Stimulated activated CD4-positive, alpha-beta T cell treated with anti-CD3 and anti-CD28 coated beads, Interleukin-4, amount 100 ng/mL, for 1 hour (primary cell): ENCODE results near the gene CDC25B.
A peak's percentile ranks its signal among the peaks of the same experiment; 100 is the strongest.
"Not testable (repeated sequence)": the region's sequence is repeated elsewhere in the genome, so short reads cannot be mapped to it uniquely, and the experiment has no call there.

Experiments used
- DNase-seq: peaks from one replicate; pipeline ENCODE4 v3.0.0-alpha.2; 2020

Gene CDC25B

GRCh38 chr20:3786665-3787323 lies 9.3 kb upstream of the CDC25B start, which contains the start of gene CENPB:
CENPB (minus strand) TSS chr20:3786740; CDS start chr20:3786483, 257 bp downstream.
- peak; percentile 92 for DNase-seq

- no peak for DNase-seq
These were observed 8.6 kb upstream of the CDC25B start for GRCh38 chr20:3787324-3788014.

GRCh38 chr20:3788685-3789155 lies 7.4 kb upstream of the CDC25B start:
- DNase-seq = no peak

GRCh38 chr20:3789201-3789600 lies 6.9 kb upstream of the CDC25B start:
- DNase-seq = not testable (repeated sequence)

GRCh38 chr20:3794168-3794567 lies 1.9 kb upstream of the CDC25B start:
- DNase-seq = not testable (repeated sequence)

GRCh38 chr20:3794701-3795420 lies 1.2 kb upstream of the CDC25B start:
- DNase-seq = no peak

- DNase-seq = no peak
These were observed 541 bp downstream of the CDC25B start for GRCh38 chr20:3796477-3797225.

- DNase-seq = no peak
These were observed 1.1 kb downstream of the CDC25B start for GRCh38 chr20:3797226-3797545.

- peak; percentile 38 for DNase-seq
These were observed 1.7 kb downstream of the CDC25B start for GRCh38 chr20:3797592-3798372.

GRCh38 chr20:3798373-3798768 lies 2.3 kb downstream of the CDC25B start:
- DNase-seq = no peak

- DNase-seq = no peak
These were observed 2.8 kb downstream of the CDC25B start for GRCh38 chr20:3798908-3799248.

GRCh38 chr20:3800256-3800877 lies 4.3 kb downstream of the CDC25B start:
- no peak for DNase-seq

- DNase-seq = no peak
These were observed 4.8 kb downstream of the CDC25B start for GRCh38 chr20:3800878-3801260.

- DNase-seq = no peak
These were observed 5.2 kb downstream of the CDC25B start for GRCh38 chr20:3801299-3801698.

GRCh38 chr20:3801846-3802245 lies 5.7 kb downstream of the CDC25B start:
- no peak for DNase-seq

- DNase-seq = no peak
These were observed 6.6 kb downstream of the CDC25B start for GRCh38 chr20:3802524-3803239.

GRCh38 chr20:3803289-3803688 lies 7.2 kb downstream of the CDC25B start:
- no peak for DNase-seq

GRCh38 chr20:3803854-3804253 lies 7.7 kb downstream of the CDC25B start:
- DNase-seq = no peak

GRCh38 chr20:3804254-3804751 lies 8.2 kb downstream of the CDC25B start:
- no peak for DNase-seq

- DNase-seq = no peak
These were observed 8.7 kb downstream of the CDC25B start for GRCh38 chr20:3804781-3805180.

GRCh38 chr20:3808544-3808943 lies 12.4 kb downstream of the CDC25B start:
- no peak for DNase-seq
